ENCODE results near the gene TEAD3. TPM values are rescaled to one million over a fixed set of nuclear protein-coding genes. Genes with fewer than 3 reads are reported as not detected.

Gene TEAD3
- total and polyA plus RNA-seq, 10 of the 15 experiments (the other 5 are each of a cell fraction or from before 2014, with no cell fraction given): 0.02 to 0.28 (median 0.18) TPM; not detected in 5

- TF ChIP-seq NR2C2 (IDR thresholded peaks at IDR 0.05; ENCODE audit: borderline replicate concordance, control insufficient read depth, insufficient read length, low read depth) (no peak), BHLHE40 (IDR thresholded peaks at IDR 0.05; ENCODE audit: borderline replicate concordance in 1 of 2, low read depth in 2 of 2, low read length in 1 of 2) (peak; percentile 52 to 71; a peak in 3 of 4 replicates), REST (IDR thresholded peaks at IDR 0.05; ENCODE audit: low read depth, low read length) (peak; percentile 62), POU2F2 (IDR thresholded peaks at IDR 0.05; ENCODE audit: borderline replicate concordance, low read depth, low read length) (peak; percentile 98), NRF1 (conservative IDR thresholded peaks at IDR 0.05; ENCODE audit: low read depth, low read length) (peak; percentile 58), ZNF622 (IDR thresholded peaks at IDR 0.05) (no peak), TCF3 (IDR thresholded peaks at IDR 0.05; ENCODE audit: borderline replicate concordance, insufficient read depth, low read depth, low read length) (peak; percentile 77), SIX5 (IDR thresholded peaks at IDR 0.05; ENCODE audit: low read depth, low read length, severe bottlenecking) (peak; percentile 28), EGR1 (IDR thresholded peaks at IDR 0.05; ENCODE audit: borderline replicate concordance in 1 of 2, low read depth in 2 of 2, low read length in 2 of 2) (peak in 1 of 2 experiments; percentile 16; a peak in 1 of 3 replicates), ZNF274 (IDR thresholded peaks at IDR 0.05; ENCODE audit: insufficient read depth, insufficient read length) (no peak), TAF1 (IDR thresholded peaks at IDR 0.05; ENCODE audit: borderline replicate concordance, low read depth, low read length) (peak; percentile 100), IRF4 (IDR thresholded peaks at IDR 0.05; ENCODE audit: low read depth, low read length) (peak; percentile 42; the same call in 1 of the 2 replicates), NBN (IDR thresholded peaks at IDR 0.05) (no peak; the same call in none of the 2 replicates), LARP7 (IDR thresholded peaks at IDR 0.05) (peak; percentile 87), TBL1XR1 (IDR thresholded peaks at IDR 0.05; ENCODE audit: low read depth, low read length) (no peak), GATAD2B (conservative IDR thresholded peaks at IDR 0.05; ENCODE audit: low read depth) (peak; percentile 91)
Measured at GRCh38 chr6:35468181-35468979, 28.5 kb downstream of the TEAD3 start, which contains the start of gene RPL10A (continued).

Measured in GM12878 (cell line).